Cardiac fibroblast (primary cell): ENCODE data around the gene TBX18.

Experiments used
- DNase-seq, 2 donors: peaks; one replicate each; pipeline versions ENCODE4 v3.0.0 to v3.0.0-alpha.2; 2010; ENCODE audit warnings: low read depth in 2 of 2
- H3K4me3 ChIP-seq, 2 donors: replicated peaks in 1 of 2; 1 replicate in 1 of 2; 2 replicates in 1 of 2; pipeline ENCODE4 v1.5.1; 2011; ENCODE audit warnings: low read depth in 2 of 2, low read length in 2 of 2, mild to moderate bottlenecking in 2 of 2, moderate library complexity in 1 of 2
- TF ChIP-seq, protein P1 (sequence below): IDR thresholded peaks from one replicate; pipeline ENCODE4 v1.5.1; 2011; ENCODE audit warnings: low read depth, mild to moderate bottlenecking, low read length, inconsistent platforms

The TBX18 gene

GRCh38 chr6:84764332-84765049 is at the start of gene TBX18:
TSS of gene TBX18 (minus strand) at chr6:84764598. CDS start at chr6:84764181, 417 bp downstream.
- peak; percentile 100 for DNase-seq
- TF ChIP-seq, protein P1, sequence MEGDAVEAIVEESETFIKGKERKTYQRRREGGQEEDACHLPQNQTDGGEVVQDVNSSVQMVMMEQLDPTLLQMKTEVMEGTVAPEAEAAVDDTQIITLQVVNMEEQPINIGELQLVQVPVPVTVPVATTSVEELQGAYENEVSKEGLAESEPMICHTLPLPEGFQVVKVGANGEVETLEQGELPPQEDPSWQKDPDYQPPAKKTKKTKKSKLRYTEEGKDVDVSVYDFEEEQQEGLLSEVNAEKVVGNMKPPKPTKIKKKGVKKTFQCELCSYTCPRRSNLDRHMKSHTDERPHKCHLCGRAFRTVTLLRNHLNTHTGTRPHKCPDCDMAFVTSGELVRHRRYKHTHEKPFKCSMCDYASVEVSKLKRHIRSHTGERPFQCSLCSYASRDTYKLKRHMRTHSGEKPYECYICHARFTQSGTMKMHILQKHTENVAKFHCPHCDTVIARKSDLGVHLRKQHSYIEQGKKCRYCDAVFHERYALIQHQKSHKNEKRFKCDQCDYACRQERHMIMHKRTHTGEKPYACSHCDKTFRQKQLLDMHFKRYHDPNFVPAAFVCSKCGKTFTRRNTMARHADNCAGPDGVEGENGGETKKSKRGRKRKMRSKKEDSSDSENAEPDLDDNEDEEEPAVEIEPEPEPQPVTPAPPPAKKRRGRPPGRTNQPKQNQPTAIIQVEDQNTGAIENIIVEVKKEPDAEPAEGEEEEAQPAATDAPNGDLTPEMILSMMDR: no peak
- peak within 1 kb of the TSS; percentile 77 to 82 for H3K4me3 ChIP-seq

GRCh38 chr6:84811351-84811750 is 47.0 kb upstream of the TBX18 start:
- DNase-seq: no peak
- TF ChIP-seq, protein P1: no peak
- no peak overlapping the region for H3K4me3 ChIP-seq

- no peak for DNase-seq
- TF ChIP-seq, protein P1: no peak
- no peak overlapping the region for H3K4me3 ChIP-seq
These were observed 45.1 kb upstream of the TBX18 start for GRCh38 chr6:84809455-84809854.

DNA sequence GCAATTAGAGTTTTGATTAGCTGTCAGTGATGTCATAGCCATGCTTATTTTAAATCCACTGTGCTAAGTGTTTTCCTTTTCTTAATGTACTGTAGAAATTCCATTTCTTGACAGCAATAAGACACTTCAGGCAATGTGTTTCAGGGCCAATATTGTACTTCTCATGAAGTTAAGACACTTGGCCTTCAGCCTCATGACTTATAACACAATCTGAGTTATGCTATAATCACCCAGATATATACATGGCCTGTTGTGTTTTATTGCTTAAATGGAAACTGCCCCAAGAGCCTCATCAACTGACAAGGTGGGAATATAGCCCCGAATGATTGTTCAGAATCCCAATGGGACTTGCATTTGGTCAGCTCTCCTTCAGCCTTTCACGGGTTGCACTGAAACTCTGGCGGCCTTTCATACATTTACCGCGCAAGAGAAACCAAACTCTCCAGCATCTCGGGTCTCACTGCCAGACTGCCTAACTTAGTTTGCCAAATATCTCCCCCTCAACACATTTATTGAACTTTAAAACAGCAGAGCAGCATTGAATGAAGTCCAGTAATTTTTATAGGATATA is 44.2 kb upstream of the TBX18 start:
- H3K4me3 ChIP-seq: no peak overlapping the region
- peak in 1 of 2 donors; percentile 32 for DNase-seq
- TF ChIP-seq, protein P1: no peak

- no peak for DNase-seq
- no peak overlapping the region for H3K4me3 ChIP-seq
- TF ChIP-seq, protein P1: no peak
These were observed 40.7 kb upstream of the TBX18 start for GRCh38 chr6:84805145-84805544.

- TF ChIP-seq, protein P1: no peak
These were observed 40.3 kb upstream of the TBX18 start for GRCh38 chr6:84804720-84805119.

More at GRCh38 chr6:84804720-84805119, 40.3 kb upstream of the TBX18 start:
- DNase-seq: peak in 1 of 2 donors; percentile 58
- no peak overlapping the region for H3K4me3 ChIP-seq
